Hepatic stellate cell (primary cell): Measurements from ENCODE around the gene TSFM.

Experiments
- DNase-seq: peaks from one replicate; pipeline ENCODE4 v3.0.0; 2011; ENCODE audit warnings: low spot score

The TSFM gene

DNA sequence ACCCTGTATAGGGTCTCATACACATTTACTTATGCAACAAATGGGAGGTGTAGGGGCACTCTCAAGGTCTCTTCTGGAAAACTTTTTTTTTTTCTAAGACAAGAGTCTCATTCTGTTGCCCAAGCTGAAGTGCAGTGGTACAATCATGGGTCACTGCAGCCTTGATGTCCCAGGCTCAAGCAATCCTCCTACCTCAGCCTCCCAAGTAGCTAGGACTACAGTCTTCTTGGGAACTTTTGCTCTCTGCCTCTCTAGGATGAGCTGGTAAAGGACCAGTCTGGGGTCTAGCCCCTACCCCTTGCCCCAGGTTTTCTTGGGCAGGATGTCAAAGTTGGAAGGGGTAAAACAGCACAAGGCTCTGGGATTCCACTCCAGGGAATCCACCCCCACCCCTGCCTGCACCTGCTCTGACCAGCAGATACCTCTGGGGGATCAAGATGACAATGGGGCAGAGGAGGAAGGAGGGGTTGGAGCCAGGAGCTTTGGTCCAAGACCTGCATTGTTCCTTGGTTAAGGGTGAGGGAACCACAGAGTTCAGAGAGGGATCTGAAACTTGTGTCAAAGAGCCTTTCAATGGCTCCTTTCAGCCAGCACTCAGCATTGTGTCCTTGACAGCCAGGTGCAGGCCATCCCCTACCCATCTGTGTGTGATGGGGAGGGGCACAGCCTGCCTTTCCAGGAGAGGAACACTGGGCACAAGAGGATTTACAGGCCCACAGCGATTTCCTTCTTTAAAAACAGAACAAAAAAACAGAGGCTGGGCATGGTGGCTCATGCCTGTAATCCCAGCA lies 51.7 kb downstream of the TSFM start:
- DNase-seq, result no peak

DNA sequence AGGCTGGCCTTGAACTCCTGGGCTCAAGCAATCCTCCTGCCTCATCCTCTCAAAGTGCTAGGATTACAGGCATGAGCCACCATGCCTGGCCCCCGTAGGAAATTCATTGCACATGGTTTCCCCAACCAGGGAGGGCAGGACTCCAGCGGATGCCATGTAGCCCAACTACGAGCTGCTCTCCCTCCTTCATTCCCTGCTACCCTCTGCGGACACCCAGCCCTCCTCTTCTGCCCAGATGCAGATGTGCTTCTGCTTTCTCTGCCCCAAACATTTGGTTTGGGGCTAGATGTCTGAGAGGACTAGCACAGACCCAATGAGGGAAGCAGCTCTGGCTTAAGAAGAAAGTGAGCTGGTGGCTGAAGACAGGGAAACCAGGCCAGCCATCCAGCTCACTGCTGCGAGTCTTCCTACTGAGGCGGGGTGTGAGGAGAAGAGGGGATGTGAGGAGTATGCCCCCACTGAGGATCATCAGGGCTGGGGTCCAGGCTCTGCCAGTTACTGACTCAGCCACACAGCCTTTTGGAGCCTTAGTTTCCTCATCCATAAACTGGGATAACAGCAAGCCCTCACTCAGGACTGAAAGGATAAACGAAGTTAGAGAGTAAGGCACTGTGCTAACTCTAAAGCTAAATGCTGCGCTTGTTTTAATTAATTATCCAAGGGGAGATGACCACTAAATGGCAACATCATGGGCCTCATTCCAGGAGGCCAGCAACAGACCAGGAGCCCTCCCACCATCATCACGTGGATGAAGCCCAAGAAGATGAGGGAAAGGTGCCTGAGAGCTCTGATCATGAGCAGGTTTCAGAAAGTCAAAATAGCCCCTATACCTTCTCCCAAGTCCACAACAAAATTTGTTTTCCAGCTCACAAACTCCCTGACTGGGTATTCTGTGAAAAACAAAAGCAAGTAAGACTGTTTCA lies 53.0 kb downstream of the TSFM start:
- no peak for DNase-seq

DNA sequence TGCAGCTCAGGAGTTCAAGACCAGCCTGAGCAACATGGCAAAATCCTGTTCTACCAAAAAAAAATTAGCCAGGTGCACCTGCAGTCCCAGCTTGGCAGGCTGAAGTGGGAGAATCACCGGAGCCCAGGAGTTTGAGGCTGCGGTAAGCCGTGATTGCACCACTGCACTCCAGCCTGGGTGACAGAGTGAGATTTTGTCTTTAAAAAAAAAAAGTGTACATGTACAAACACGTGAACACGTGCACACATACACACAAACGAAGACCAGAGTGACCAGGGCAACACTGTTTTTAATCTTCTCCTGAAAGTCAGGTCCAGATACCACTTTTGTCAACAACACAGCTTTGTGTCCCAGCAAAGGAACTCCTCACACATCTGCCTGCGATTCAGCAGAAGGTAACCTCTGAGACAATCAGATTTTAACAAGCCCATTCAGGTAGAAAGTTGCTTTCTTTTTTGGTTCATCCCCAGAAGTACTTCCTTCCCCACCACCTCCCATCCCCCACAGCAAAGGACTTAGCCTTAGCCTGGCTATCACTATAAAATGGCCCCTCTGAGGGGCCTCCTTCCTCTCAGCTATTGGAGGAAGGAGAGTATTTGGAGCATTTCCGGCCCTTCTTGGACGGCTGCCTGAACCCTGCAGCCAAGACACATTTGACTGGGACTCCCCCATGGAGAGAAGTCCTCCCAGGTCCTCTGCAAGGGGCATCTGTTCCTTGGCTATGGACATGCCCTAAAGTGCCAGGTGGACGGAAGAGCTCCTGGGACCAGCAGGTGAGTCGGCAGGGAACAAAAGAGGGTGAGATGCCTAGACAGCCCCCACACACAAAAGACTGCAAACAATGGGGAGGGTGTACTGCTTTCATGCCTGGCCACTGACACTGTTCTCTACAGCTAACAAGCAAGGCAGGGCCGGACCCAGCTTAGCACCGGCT lies 54.1 kb downstream of the TSFM start:
- peak; percentile 90 for DNase-seq

- DNase-seq, result peak; percentile 63
Observed at GRCh38 chr12:57837864-57838562, 55.4 kb downstream of the TSFM start.

GRCh38 chr12:57838594-57839302 lies 56.2 kb downstream of the TSFM start:
- DNase-seq, result no peak

DNA sequence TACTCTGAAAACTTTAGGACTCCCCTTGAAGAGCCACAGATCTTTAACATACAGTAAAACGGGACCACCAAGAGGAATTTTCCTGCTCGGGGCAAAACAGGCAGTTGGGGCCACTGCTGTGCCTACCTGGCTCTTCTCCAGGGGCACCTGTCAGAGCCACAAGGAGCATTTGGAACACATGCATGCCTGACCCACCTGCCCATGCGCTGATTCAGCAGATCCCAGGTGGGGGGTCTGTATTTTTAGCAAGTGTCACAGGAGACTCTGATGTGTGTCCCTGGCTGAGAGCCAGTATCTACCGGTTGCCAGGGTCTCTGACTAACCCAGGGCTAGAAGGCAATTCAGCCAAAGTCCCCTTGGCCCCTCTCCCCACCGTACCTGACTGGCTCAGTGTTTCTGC lies 57.4 kb downstream of the TSFM start:
- DNase-seq, result no peak

DNA sequence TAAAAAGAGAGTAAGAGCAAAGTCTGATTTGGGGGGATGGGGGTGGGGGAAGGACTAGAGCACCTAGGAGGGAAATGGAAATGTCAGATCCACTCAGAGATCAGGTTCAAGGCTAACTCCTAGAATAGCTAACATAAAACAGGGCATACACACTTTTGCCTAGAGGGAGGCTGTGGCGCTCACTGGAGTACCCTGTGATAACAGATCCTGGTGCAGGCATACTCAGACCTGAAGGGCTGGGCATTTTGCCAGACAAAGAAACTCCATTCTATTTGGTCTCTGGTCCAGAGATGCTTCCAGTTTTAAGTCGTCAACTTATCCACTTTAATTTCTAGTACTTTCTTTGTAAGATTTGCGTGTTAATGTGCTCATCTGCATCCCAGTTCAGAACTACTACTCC lies 58.1 kb downstream of the TSFM start:
- no peak for DNase-seq

DNA sequence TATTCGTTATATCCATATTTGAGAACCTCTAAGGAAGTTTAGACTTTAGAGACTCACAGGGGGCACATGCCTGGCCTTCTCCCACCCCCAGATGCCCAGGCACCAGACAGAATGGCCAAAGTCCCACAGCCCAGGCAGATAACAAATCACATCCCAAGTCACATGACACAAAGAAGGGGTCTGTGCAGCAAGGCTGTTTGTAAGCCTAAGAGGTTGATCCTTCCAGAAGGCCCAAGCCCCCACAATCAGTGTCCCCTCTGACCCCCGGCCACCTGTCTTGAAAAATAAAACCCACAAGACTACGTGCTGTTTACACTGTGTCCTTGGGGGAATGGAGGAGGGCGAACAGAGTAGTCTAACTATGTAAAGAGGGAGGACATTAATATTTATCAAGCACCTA lies 58.9 kb downstream of the TSFM start:
- no peak for DNase-seq

DNA sequence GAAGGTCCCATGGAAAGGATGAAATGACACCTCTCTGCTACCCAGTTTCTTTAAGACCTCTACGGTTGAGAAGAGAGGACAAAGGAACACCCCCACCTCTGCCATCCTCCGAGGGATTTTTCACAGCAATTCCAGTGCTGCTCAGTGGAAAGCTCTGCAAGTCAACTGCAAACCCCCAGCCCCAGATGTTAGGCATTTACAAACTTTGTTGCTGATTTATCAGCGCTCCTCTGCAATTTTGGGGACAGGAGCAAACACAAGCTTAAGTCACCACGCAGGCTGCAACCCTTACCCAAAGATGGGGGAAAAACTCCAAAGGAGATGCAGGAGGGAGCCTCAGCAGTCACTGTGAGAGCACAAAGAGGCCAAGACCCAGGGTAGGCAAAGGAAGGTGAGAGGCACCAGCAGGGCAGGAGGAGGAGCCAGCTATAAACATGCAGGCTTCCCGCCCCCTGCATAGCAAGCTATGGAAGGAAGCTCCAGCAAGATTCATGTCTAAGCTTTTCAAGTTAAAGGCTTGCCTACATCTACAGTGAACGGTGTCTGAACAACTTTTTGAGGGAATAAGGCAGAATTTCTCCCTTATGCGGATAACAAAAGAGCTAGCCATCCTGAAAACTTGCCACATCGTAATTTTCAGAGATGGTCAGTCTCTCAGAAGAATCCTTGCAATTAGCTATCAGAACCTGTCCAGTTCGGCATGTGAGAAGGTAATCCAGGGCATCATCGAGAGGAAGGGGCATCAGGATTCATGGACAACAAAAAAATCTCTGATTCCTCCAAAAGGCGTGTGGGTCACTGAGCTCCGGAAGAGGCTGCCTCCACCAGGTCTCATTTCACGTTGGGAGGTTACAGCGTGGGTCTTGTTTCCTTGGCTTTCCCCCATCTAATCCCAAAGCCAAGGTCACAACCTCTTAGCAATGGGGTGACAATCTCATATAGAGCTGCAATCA lies 60.0 kb downstream of the TSFM start:
- no peak for DNase-seq

GRCh38 chr12:57844709-57845477 lies 62.3 kb downstream of the TSFM start:
- DNase-seq, result peak; percentile 91

DNA sequence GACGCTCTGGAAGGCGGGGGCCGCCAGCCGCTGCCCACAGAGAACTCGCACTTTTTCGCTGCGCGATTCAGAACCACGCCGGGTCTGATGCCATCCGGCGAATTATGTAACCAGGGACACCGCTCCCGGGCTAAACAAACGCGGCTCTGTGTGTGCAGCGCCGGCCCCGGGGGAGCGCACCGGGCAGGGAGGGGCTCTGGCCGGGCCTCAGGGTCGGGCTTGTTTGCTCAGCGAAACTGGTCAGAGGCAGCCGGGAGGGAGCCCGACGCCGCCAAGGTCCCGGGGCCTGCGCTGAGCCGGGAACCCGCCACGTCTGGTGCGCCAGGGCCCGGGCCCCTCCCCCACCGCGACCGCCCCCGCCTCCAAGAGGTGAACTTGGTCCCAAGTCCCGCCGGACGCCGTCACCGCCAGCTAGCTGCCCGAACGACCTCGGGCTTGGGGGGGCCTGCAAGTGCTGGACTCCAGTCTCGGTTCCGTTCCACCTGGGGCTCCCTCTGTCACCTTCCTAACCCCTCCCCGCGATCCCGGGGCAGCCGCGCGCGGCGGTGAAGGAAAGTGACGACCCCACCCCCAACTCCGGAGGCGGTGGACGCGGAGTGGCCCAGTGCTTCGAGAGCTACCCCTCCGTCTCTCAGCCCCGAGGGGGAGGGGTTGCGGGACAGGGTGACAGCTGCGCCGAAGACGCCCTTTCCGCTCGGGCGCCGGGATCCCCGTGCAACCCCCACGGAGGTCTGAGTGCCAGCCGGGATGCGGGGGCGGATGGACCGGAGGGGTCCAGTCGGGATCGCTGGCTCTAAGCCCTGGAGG lies 63.1 kb downstream of the TSFM start:
- DNase-seq, result peak; percentile 71

GRCh38 chr12:57846285-57846576 lies 63.6 kb downstream of the TSFM start:
- no peak for DNase-seq

DNA sequence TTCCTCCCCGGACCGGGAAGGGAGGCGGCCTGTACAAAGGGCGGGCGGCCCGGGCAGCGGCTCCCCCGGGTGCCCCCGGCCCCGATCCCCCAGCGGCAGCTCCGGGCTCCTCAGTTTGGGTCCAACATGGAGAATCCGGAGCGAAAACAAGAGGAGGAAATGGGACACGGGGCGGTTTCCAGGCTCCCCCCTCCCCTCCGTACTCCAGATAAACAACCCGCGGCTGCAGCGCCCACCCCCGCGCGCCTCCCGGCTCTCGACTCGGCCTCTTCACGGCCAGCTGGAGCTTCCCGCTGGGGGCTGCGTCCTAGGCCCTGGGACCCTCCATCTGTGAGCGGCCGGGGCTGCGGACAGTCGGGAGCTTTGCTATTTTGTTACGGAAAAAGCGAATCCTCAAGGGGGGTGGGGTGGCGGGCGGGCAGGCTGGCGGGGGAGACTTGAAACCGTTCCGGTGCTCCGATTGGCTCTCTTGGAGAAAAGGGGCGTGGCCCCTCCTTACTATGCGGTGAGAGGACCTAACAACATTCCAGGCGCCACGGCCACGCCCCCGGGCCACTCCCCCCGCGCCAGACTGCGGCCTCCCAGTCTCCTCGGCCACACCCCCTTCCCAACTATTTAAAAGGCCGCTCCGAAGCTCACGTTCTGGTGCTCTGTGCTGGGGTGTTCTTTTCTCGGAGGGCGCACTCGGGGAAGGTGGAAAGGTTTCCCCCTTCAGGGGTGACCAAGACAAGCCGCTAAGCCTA lies 64.2 kb downstream of the TSFM start, which contains the start of gene CTDSP2:
Gene CTDSP2, minus strand, starts transcription at position 153 of the 743 bp plus-strand sequence. CDS start 294 bp downstream, outside the sequence.
- DNase-seq, result peak; percentile 99
